Activated T-cell treated with anti-CD3 and anti-CD28 coated beads, Interleukin-2, amount 50 U/mL, for 48 hours (primary cell): ENCODE measurements around the gene NEK2.
"Not testable (repeated sequence)": the region's sequence is repeated elsewhere in the genome, so short reads cannot be mapped to it uniquely, and the experiment has no call there.

ENCODE experiments used
- DNase-seq, 2 experiments: peaks; one replicate each; pipeline ENCODE4 v3.0.0-alpha.2; 2020

NEK2 gene

GRCh38 chr1:211632117-211632807, 43.2 kb downstream of the NEK2 start:
- DNase-seq: no peak

- DNase-seq: no peak
These were observed 44.3 kb downstream of the NEK2 start for GRCh38 chr1:211631168-211631567.

DNA sequence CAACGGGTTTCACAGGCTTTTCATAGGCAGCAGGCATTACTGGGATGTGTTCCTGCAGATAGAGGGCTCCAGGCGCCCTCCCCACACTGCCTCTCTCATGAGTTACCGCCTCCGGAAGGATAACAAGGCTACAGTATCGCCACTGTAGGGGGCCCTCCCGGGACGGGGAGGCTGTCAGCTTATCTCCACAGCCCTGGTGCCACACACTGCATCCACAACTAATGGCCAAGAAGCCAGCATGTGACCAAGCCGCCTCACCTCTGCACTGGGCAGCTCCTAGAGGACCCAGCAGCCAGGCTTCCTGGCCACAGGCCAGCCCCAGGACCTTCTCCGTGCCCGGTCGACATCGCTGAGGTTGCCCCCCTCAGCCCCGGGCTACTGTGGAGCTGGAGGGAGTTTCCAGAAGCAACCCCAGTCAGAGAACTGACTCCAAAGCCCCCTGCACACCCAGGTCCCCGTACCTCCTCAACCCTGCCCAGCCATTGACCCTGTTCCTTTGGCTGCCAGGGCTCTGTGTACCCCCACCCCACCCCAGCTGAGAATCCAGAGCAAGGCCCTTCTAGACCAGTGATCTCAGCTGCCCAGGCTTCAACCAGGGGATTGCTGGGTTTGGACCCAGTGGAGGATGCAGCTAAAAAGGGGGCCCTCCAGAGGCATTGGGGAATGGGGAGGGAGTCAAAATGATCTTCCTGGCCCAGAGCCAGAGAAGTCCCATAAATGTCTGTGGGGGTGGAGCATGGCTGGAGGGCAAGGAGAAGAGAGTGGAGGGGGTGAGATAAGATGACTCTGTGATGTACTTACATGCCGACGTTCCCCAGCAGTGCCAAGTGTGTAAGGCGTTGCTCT, 45.0 kb downstream of the NEK2 start:
- DNase-seq: no peak

DNA sequence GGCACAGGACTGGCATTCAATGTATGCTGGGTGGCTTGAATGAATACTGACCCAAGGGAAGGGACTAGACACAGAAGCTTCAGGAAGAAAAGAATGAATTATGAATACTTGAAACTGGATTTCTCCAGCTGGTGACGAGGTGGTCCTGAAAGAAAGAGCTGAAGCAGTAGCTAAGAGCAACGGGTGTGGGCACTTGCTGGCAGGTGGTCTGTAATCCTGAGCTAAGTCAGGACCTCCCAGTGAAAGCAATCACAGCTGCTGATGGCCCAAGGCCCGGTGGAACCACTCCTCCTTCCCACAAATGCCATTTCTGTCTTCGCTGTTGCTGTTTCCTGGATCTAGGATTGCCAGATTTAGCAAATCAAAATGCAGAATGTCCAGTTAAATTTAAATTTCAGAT, 47.0 kb downstream of the NEK2 start:
- no peak for DNase-seq

DNA sequence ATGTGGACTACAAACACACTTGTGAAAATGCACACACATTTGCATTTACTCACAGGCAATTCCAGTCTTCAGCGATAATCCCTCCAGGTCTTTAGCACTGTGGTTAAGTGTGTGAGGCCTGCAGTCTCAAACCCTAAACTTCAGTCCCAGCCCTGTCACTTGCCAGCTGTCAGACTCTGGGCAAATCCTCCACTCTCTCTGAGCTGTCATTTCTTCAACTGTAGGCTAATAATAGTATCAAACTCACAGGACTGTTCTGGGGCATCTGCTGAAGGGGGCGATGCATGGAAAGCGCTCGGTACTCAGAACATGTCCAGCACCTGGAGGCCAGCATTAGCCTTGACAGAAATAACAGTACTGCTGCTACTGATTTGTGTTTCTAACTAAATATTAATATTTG, 48.2 kb downstream of the NEK2 start:
- no peak for DNase-seq

DNA sequence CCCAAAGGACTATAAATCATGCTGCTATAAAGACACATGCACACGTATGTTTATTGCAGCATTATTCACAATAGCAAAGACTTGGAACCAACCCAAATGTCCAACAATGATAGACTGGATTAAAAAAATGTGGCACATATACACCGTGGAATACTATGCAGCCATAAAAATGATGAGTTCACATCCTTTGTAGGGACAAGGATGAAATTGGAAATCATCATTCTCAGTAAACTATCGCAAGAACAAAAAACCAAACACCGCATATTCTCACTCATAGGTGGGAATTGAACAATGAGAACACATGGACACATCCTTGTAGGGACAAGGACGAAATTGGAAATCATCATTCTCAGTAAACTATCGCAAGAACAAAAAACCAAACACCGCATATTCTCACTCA, 49.6 kb downstream of the NEK2 start:
- not testable (repeated sequence) for DNase-seq

DNA sequence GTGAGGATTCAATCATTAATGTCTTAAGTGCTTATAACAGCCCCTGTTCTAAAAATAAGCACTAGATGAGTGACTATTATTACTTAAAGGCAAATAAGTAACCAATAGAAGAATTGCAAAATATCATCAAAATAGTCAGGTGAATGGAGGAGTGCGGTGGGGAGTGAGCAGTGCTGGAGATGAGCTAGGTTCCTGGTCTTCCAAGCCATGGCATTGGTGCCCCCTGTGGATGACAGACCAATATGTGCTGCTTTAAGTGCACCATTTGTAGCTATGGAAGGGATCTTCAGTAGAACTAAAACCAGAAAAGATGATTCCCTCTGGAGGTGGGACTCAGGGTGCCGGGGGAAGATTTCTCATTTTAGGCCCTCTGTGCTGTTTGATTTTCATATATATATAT, 50.4 kb downstream of the NEK2 start:
- no peak for DNase-seq

- no peak for DNase-seq
These were observed 51.9 kb downstream of the NEK2 start for GRCh38 chr1:211623515-211623914.

- no peak for DNase-seq
These were observed 53.8 kb downstream of the NEK2 start for GRCh38 chr1:211621447-211622198.

- DNase-seq: no peak
These were observed 55.3 kb downstream of the NEK2 start for GRCh38 chr1:211620097-211620496.

DNA sequence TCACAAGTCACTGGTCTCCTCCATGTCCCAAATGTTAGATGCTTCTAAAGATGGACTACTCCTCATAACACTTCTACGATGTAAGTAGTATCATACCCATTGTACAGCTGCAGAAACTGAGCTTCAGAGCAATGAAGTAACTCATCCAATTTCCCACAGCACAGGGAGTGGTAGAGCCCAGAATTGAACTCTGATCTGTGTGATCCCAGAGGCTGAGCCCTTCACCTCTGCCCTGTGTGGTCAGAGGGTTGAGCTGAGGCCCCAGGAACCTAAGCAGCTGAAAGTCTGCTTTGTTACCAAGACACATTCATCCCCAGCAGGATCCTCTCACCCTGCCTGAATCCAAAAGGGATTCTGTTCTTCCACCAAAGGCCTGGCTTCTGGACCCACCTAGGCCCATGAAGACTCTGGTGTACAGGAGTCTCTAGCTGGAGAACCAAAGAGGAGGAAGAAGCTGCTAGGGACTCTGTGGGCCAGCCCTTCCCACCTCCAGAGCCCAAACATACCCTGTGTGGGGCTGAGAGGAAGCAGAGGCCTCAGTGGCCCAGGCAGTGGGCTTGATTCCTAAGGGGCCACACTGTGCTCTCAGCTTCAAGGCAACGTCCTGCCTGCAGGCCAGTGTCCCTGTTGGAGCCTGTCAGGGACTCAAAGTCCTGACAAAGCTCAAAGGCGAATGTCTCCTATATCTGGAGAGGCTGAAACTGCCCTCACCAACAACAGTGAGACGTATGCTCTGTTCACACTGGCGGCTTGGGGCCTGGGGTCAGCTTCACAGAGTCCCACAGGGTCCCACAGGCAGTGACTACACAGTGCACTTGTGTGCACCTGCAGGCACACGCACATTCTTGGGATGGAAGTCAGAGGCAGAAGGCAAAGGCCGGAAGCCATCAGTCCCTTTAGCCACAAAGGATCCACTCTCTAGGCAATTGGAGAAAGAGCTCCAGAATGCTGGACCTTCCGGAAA, 56.1 kb downstream of the NEK2 start:
- no peak for DNase-seq

DNA sequence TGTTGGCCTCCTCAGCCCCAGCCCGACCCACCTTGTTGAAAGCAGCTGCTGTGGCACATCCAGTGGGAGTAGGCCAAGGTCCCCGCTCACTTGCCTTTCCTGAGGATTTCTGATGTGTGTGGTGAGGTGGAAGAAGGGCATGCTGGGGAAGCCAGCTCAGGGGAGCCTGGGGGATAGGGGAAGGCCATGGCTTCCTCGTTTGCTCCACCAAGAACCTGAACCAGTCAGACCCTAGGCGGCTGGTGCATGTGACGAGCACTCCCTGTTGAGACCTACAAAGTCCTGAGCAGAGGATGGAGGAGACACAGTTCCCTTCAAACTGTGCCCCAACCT, 58.5 kb downstream of the NEK2 start:
- no peak for DNase-seq

DNA sequence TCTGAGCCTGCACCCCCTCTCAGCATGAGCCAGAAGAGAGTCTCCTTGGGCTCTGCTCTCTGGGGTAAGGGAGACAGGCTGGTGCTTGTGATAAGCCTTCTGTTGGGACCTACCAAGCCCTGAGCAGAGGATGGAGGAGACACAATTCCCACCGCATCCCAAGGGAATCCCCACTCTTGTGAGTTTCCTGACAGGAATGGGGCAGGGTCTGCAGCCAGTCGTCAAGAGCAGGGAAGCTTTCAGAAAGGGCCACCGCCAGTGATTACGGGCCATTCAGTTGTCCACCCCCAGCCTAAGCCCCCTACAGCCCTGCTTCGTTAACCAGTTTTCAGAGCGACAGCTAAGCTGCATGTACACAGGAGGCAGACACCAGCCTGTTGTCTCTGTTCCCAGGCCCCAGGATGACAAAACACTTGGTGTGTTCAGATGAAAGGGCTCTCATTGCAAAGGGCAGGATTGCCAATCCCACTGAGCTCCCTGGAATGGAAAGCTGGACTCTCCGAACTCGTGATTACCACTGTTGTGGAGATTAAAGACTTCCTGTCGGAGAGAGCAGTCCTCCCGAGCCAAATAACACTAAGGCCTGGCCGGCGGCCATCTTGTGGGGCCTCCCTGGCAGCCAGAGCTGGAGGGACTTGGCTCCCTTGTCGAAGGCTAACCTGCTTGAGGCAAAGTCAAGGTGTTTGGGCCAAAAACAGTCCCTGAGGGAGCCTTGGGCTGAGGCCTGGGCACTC, 59.0 kb downstream of the NEK2 start:
- DNase-seq: no peak

GRCh38 chr1:211614615-211615014, 60.8 kb downstream of the NEK2 start:
- DNase-seq: no peak

GRCh38 chr1:211613951-211614350, 61.5 kb downstream of the NEK2 start:
- DNase-seq: no peak

DNA sequence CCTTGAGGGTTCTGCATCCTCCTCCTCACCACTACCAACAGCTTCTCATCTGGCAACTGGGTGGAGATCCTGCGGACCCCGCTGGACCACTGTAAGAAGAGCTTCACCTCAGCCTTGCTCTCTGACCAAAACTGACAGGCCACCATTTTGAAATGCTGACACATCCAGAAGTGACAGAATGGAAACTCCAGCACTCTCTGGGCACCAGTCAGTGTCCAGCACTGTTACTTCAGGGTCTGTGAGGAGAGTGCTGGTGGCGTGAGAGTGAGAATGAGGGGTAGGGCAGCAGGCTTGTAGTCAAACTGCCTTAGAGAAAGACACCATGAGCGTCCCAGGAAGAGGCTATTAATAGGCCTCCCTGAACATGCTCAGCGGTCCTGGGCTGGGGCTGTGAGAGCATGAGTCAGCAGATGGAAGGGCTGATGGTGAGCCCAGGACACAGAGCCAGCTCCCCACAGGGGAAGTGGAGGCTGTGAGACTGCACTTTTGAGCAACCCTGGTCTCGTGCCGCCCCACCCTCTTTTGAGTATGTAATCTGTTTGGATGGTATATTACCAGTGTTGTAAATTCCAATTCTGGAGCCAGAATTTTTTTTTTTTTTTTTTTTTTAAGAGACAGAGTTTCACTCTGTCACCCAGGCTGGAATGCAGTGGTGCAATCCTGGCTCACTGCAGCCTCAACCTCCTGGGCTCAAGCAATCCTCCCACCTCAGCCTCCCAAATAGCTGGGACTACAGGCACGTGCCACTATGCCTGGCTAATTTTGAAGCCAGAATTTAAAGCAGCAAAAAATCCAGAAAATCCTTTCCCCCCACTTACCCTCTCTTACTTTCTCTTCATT, 62.1 kb downstream of the NEK2 start:
- no peak for DNase-seq

GRCh38 chr1:211612786-211613107, 62.7 kb downstream of the NEK2 start:
- DNase-seq: no peak
